Naive B cell (primary cell): ENCODE results near the gene IGSF5. TPM values are rescaled to one million over a fixed set of nuclear protein-coding genes. Genes with fewer than 3 reads are reported as not detected.

Source experiments
- ATAC-seq, 2 donors: fragments of 150-1000 bp; cut with Tn5 transposase; 2 replicates each; pipeline ENCODE4 v1.10.0; 2021; ENCODE audit warnings: low read depth in 2 of 2, mild to moderate bottlenecking in 2 of 2, moderate library complexity in 2 of 2
- DNase-seq: peaks from one replicate; pipeline ENCODE4 v3.0.0; 2022
- H3K27ac Mint-ChIP-seq, 6 donors: one replicate each; pipeline ENCODE4 v1.8.0; 2020 to 2022; ENCODE audit warnings: mild to moderate bottlenecking in 6 of 6, mixed read lengths in 6 of 6, moderate library complexity in 5 of 6, inconsistent platforms in 2 of 6
- H3K27me3 Mint-ChIP-seq, 3 donors: one replicate each; pipeline ENCODE4 v1.8.0; 2021 to 2022; ENCODE audit warnings: mixed read lengths in 3 of 3, mild to moderate bottlenecking in 1 of 3
- H3K36me3 Mint-ChIP-seq, 2 donors: one replicate each; pipeline ENCODE4 v1.8.0; 2020 to 2022; ENCODE audit warnings: mixed read lengths in 2 of 2, inconsistent platforms in 1 of 2, mild to moderate bottlenecking in 1 of 2
- H3K4me1 Mint-ChIP-seq, 3 donors: one replicate each; pipeline ENCODE4 v1.8.0; 2020 to 2022; ENCODE audit warnings: mixed read lengths in 3 of 3, inconsistent platforms in 1 of 3, mild to moderate bottlenecking in 1 of 3, moderate library complexity in 1 of 3
- H3K4me3 Mint-ChIP-seq, 8 donors: one replicate each; pipeline ENCODE4 v1.8.0; 2020 to 2022; ENCODE audit warnings: mild to moderate bottlenecking in 8 of 8, mixed read lengths in 8 of 8, moderate library complexity in 8 of 8, inconsistent platforms in 2 of 8
- H3K9me3 Mint-ChIP-seq, 7 donors: one replicate each; pipeline ENCODE4 v1.8.0; 2020 to 2022; ENCODE audit warnings: mixed read lengths in 7 of 7, mild to moderate bottlenecking in 5 of 7, inconsistent platforms in 2 of 7, moderate library complexity in 1 of 7
- polyA plus RNA-seq, 6 donors: library from polyadenylated mRNA; unstranded; fragments of 300-500 nt; fragmentation: Illumina TruSeq; gene quantifications; one replicate each; pipeline ENCODE4 v1.2.3, GENCODE V29; 2021; ENCODE audit warnings: low read depth in 6 of 6

The IGSF5 gene
- polyA plus RNA-seq, 6 donors from 2014 or later, result not detected

GRCh38 chr21:39807738-39808137 is 62.8 kb downstream of the IGSF5 start:
- H3K9me3 Mint-ChIP-seq, result peaks cover 0 to 7% (median 0%) of the 10 kb centered on the region in 7 donors
- no peak overlapping the region for H3K4me3 Mint-ChIP-seq
- ATAC-seq, result no peak
- no peaks in the 10 kb centered on the region for H3K36me3 Mint-ChIP-seq
- DNase-seq, result no peak
- no peak overlapping the region for H3K27ac Mint-ChIP-seq
- no peaks in the 10 kb centered on the region for H3K4me1 Mint-ChIP-seq
- no peaks in the 10 kb centered on the region for H3K27me3 Mint-ChIP-seq

- DNase-seq (no peak), ATAC-seq (no peak)
- peaks cover 0 to 7% (median 4%) of the 10 kb centered on the region in 7 donors for H3K9me3 Mint-ChIP-seq
- H3K4me3 Mint-ChIP-seq, result no peak overlapping the region
- H3K27ac Mint-ChIP-seq, result no peak overlapping the region
- H3K27me3 Mint-ChIP-seq, result no peaks in the 10 kb centered on the region
- H3K4me1 Mint-ChIP-seq, result no peaks in the 10 kb centered on the region
- H3K36me3 Mint-ChIP-seq, result no peaks in the 10 kb centered on the region
Observed at GRCh38 chr21:39809936-39810335, 65.0 kb downstream of the IGSF5 start.

- H3K36me3 Mint-ChIP-seq, result no peaks in the 10 kb centered on the region
- ATAC-seq (no peak), DNase-seq (no peak)
- H3K4me1 Mint-ChIP-seq, result no peaks in the 10 kb centered on the region
- no peak overlapping the region for H3K27ac Mint-ChIP-seq
- H3K9me3 Mint-ChIP-seq, result peaks cover 0 to 6% (median 4%) of the 10 kb centered on the region in 7 donors
- H3K27me3 Mint-ChIP-seq, result no peaks in the 10 kb centered on the region
- no peak overlapping the region for H3K4me3 Mint-ChIP-seq
Observed at GRCh38 chr21:39812983-39813382, 68.0 kb downstream of the IGSF5 start.

- no peaks in the 10 kb centered on the region for H3K36me3 Mint-ChIP-seq
- H3K27ac Mint-ChIP-seq, result no peak overlapping the region
- DNase-seq (no peak), ATAC-seq (no peak)
- no peaks in the 10 kb centered on the region for H3K27me3 Mint-ChIP-seq
- peaks cover 0 to 9% (median 2%) of the 10 kb centered on the region in 7 donors for H3K9me3 Mint-ChIP-seq
- H3K4me1 Mint-ChIP-seq, result no peaks in the 10 kb centered on the region
- no peak overlapping the region for H3K4me3 Mint-ChIP-seq
Observed at GRCh38 chr21:39818557-39818956, 73.6 kb downstream of the IGSF5 start.

GRCh38 chr21:39822042-39822441 is 77.1 kb downstream of the IGSF5 start:
- H3K4me3 Mint-ChIP-seq, result no peak overlapping the region
- no peak overlapping the region for H3K27ac Mint-ChIP-seq
- peaks cover 0 to 4% (median 0%) of the 10 kb centered on the region in 3 donors for H3K27me3 Mint-ChIP-seq
- ATAC-seq (no peak), DNase-seq (no peak)
- no peaks in the 10 kb centered on the region for H3K4me1 Mint-ChIP-seq
- H3K9me3 Mint-ChIP-seq, result peaks cover 3 to 7% (median 5%) of the 10 kb centered on the region in 7 donors
- H3K36me3 Mint-ChIP-seq, result no peaks in the 10 kb centered on the region

GRCh38 chr21:39825250-39825649 is 80.3 kb downstream of the IGSF5 start:
- DNase-seq (no peak), ATAC-seq (no peak)
- Mint-ChIP-seq H3K4me3 (no peak overlapping the region), H3K27ac (no peak overlapping the region), H3K9me3 (peaks cover 0 to 7% (median 5%) of the 10 kb centered on the region in 7 donors), H3K4me1 (no peaks in the 10 kb centered on the region), H3K27me3 (peaks cover 0 to 4% (median 0%) of the 10 kb centered on the region in 3 donors), H3K36me3 (no peaks in the 10 kb centered on the region)

GRCh38 chr21:39834543-39834942 is 89.6 kb downstream of the IGSF5 start:
- Mint-ChIP-seq H3K27me3 (no peaks in the 10 kb centered on the region), H3K4me1 (no peaks in the 10 kb centered on the region), H3K27ac (no peak overlapping the region), H3K36me3 (no peaks in the 10 kb centered on the region), H3K9me3 (peaks cover 0 to 3% (median 0%) of the 10 kb centered on the region in 7 donors), H3K4me3 (no peak overlapping the region)
- DNase-seq (no peak), ATAC-seq (no peak)

GRCh38 chr21:39837861-39838359 is 92.9 kb downstream of the IGSF5 start:
- Mint-ChIP-seq H3K9me3 (peaks cover 0 to 4% (median 0%) of the 10 kb centered on the region in 7 donors), H3K36me3 (no peaks in the 10 kb centered on the region), H3K27ac (no peak overlapping the region), H3K4me3 (no peak overlapping the region), H3K27me3 (no peaks in the 10 kb centered on the region), H3K4me1 (no peaks in the 10 kb centered on the region)
- ATAC-seq (no peak), DNase-seq (no peak)

- no peak for ATAC-seq
- Mint-ChIP-seq H3K4me3 (no peak overlapping the region), H3K4me1 (no peaks in the 10 kb centered on the region), H3K27ac (no peak overlapping the region), H3K36me3 (no peaks in the 10 kb centered on the region), H3K27me3 (no peaks in the 10 kb centered on the region), H3K9me3 (peaks cover 0 to 6% (median 1%) of the 10 kb centered on the region in 7 donors)
- DNase-seq, result no peak
Observed at GRCh38 chr21:39840373-39841097, 95.6 kb downstream of the IGSF5 start.

- Mint-ChIP-seq H3K36me3 (no peaks in the 10 kb centered on the region), H3K27me3 (no peaks in the 10 kb centered on the region), H3K4me1 (no peaks in the 10 kb centered on the region), H3K27ac (no peak overlapping the region), H3K4me3 (peak overlapping the region in 1 of 8 donors; percentile 53), H3K9me3 (peaks cover 0 to 6% (median 2%) of the 10 kb centered on the region in 7 donors)
- ATAC-seq (no peak), DNase-seq (no peak)
Observed at GRCh38 chr21:39842741-39843459, 97.9 kb downstream of the IGSF5 start.

GRCh38 chr21:39843483-39843882 is 98.5 kb downstream of the IGSF5 start:
- no peak for DNase-seq
- Mint-ChIP-seq H3K4me3 (no peak overlapping the region), H3K4me1 (no peaks in the 10 kb centered on the region), H3K27me3 (no peaks in the 10 kb centered on the region), H3K27ac (no peak overlapping the region), H3K9me3 (peaks cover 0 to 6% (median 2%) of the 10 kb centered on the region in 7 donors), H3K36me3 (no peaks in the 10 kb centered on the region)
- no peak for ATAC-seq

GRCh38 chr21:39843916-39844315 is 98.9 kb downstream of the IGSF5 start:
- Mint-ChIP-seq H3K27ac (no peak overlapping the region), H3K4me3 (no peak overlapping the region), H3K9me3 (peaks cover 0 to 6% (median 2%) of the 10 kb centered on the region in 7 donors), H3K36me3 (no peaks in the 10 kb centered on the region), H3K4me1 (no peaks in the 10 kb centered on the region), H3K27me3 (no peaks in the 10 kb centered on the region)
- ATAC-seq, result no peak
- no peak for DNase-seq

GRCh38 chr21:39845571-39846130 is 100.7 kb downstream of the IGSF5 start:
- Mint-ChIP-seq H3K4me3 (no peak overlapping the region), H3K4me1 (no peaks in the 10 kb centered on the region), H3K27ac (no peak overlapping the region), H3K27me3 (no peaks in the 10 kb centered on the region), H3K36me3 (no peaks in the 10 kb centered on the region), H3K9me3 (peaks cover 0 to 6% (median 3%) of the 10 kb centered on the region in 7 donors)
- DNase-seq (no peak), ATAC-seq (no peak)

- Mint-ChIP-seq H3K27me3 (no peaks in the 10 kb centered on the region), H3K4me1 (no peaks in the 10 kb centered on the region), H3K4me3 (no peak overlapping the region), H3K36me3 (no peaks in the 10 kb centered on the region), H3K27ac (no peak overlapping the region), H3K9me3 (peaks cover 0 to 6% (median 4%) of the 10 kb centered on the region in 7 donors)
- DNase-seq, result no peak
- ATAC-seq, result no peak
Observed at GRCh38 chr21:39847877-39848276, 102.9 kb downstream of the IGSF5 start.
